Measurements from ENCODE around the gene CLNK. TPM values are rescaled to one million over a fixed set of nuclear protein-coding genes. Genes with fewer than 3 reads are reported as not detected.

Gene CLNK
- total RNA-seq, 4 donors from 2014 or later, result 0.17 to 1.3 (median 0.45) TPM; not detected in 1

DNA sequence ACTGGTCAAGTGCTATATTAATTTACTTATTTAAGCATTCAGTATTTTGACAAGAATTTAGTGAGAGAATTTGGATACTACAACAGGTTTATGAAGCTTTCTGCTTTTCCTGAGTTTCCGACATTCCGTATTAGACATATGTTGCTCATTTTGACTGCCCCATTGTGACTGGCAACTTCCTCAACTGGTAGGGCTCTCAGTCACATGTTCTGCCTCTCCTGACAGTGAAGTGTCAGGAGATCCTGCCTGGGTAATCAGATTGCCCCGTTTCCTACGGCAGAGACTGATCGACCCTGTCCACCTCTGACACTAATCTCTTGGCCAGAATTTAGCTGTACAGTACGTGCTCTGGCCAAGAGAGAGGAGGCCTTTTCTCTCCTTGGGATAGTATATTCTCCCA is 49.5 kb downstream of the CLNK start:
- TF ChIP-seq POLR2A (IDR thresholded peaks at IDR 0.05), result no peak
- TF ChIP-seq CTCF (IDR thresholded peaks at IDR 0.05), result no peak
- intact Hi-C loops (cut with DNase I; ENCODE audit: low total_unique reads), result no loop called here

GRCh38 chr4:10629394-10629793 is 55.2 kb downstream of the CLNK start:
- H3K4me3 ChIP-seq (ENCODE audit: low read depth, poor library complexity, severe bottlenecking), result no peak overlapping the region
- DNase-seq (ENCODE audit: low spot score in 2 of 2), result no peak
- WGBS, 2 donors, result 88 to 91% methylated on average over 4 of the region's 4 CpGs
- TF ChIP-seq CTCF (IDR thresholded peaks at IDR 0.05) (no peak), POLR2A (IDR thresholded peaks at IDR 0.05) (no peak)
- intact Hi-C loops (cut with DNase I; ENCODE audit: low total_unique reads), result no loop called here

More for the DNA sequence above, 49.5 kb downstream of the CLNK start:
- no peak for DNase-seq (ENCODE audit: low spot score in 2 of 2)
- H3K4me3 ChIP-seq (ENCODE audit: low read depth, poor library complexity, severe bottlenecking), result no peak overlapping the region
- WGBS, 2 donors, result 52 to 54% methylated on average over 6 of the region's 6 CpGs

- TF ChIP-seq CTCF (IDR thresholded peaks at IDR 0.05) (no peak), POLR2A (IDR thresholded peaks at IDR 0.05) (no peak)
- WGBS, 2 donors, result 46% methylated on average over 4 to 5 of the region's 5 CpGs
- H3K4me3 ChIP-seq (ENCODE audit: low read depth, poor library complexity, severe bottlenecking), result no peak overlapping the region
- DNase-seq (ENCODE audit: low spot score in 2 of 2), result no peak
- intact Hi-C loops (cut with DNase I; ENCODE audit: low total_unique reads), result no loop called here
Observed at GRCh38 chr4:10625131-10625530, 59.4 kb downstream of the CLNK start.

DNA sequence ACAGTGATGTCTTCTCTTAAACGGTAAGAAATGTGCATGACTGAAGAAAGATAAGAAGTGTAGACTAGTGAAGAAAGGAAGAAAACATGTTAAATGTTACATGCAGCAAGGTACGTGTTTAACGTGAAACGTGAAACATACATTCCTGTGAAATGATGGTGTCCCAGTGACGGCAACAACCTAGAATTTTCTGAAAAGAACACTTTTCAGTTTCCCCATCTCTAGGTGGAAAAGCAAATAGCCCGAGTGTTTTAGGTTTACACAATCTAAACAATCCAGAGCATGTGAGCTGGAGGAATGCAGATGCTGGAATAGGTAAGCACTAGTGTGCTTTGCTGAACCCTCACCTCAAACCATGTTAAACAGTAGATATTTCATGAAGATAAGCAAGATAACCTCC is 60.7 kb downstream of the CLNK start:
- H3K4me3 ChIP-seq (ENCODE audit: low read depth, poor library complexity, severe bottlenecking), result no peak overlapping the region
- intact Hi-C loops (cut with DNase I; ENCODE audit: low total_unique reads), result no loop called here
- TF ChIP-seq POLR2A (IDR thresholded peaks at IDR 0.05), result no peak
- TF ChIP-seq CTCF (IDR thresholded peaks at IDR 0.05), result no peak
- DNase-seq (ENCODE audit: low spot score in 2 of 2), result no peak
- 82 to 86% methylated on average over 6 of the region's 6 CpGs for WGBS, 2 donors

- DNase-seq (ENCODE audit: low spot score in 2 of 2), result no peak
- WGBS, 2 donors, result 51 to 73% methylated on average over 4 of the region's 4 CpGs
- TF ChIP-seq CTCF (IDR thresholded peaks at IDR 0.05) (no peak), POLR2A (IDR thresholded peaks at IDR 0.05) (no peak)
- intact Hi-C loops (cut with DNase I; ENCODE audit: low total_unique reads), result no loop called here
- H3K4me3 ChIP-seq (ENCODE audit: low read depth, poor library complexity, severe bottlenecking), result no peak overlapping the region
Observed at GRCh38 chr4:10623241-10623640, 61.3 kb downstream of the CLNK start.

DNA sequence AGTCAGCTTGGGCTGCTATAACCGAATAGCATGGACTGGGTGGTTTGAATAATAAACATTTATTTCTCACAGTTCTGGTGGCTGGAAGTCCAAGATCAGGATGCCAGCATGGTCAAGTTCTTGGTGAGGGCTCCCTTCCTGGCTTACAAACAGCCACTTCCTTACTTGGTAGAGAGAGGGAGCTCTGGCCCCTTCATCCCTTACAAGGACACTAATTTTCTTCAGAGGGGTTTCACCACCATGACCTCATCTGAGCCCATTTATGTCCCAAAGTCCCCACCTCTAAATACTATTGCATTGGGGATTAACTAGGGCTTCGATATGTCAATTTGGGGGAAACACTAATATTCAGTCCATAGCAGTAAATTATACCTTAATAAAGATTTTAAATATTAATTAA is 61.8 kb downstream of the CLNK start:
- DNase-seq (ENCODE audit: low spot score in 2 of 2), result no peak
- WGBS, 2 donors, result 89 to 93% methylated on average over 2 of the region's 2 CpGs
- intact Hi-C loops (cut with DNase I; ENCODE audit: low total_unique reads), result no loop called here
- TF ChIP-seq POLR2A (IDR thresholded peaks at IDR 0.05) (no peak), CTCF (IDR thresholded peaks at IDR 0.05) (no peak)
- H3K4me3 ChIP-seq (ENCODE audit: low read depth, poor library complexity, severe bottlenecking), result no peak overlapping the region

Data from lower leg skin (tissue), 4 donors.